HEK293T (cell line): ENCODE data around the gene TMCC3.

Experiments used
- CTCF ChIA-PET: fragments of 350-600 bp; formaldehyde crosslinking; extraction: SDS; loops from one replicate; lab custom pipeline; 2021; ENCODE audit warnings: antibody characterized with exemption, inconsistent platforms; lab: Yijun Ruan, JAX
- POLR2A ChIA-PET: fragments of 350-600 bp; formaldehyde crosslinking; extraction: SDS; loops from one replicate; lab custom pipeline; 2020; ENCODE audit warnings: antibody characterized with exemption, inconsistent platforms; lab: Yijun Ruan, JAX
- DNase-seq: peaks from one replicate; pipeline ENCODE4 v3.0.0; 2012; ENCODE audit warnings: mixed read lengths; ENCODE audit errors: extremely low spot score
- ARNT ChIP-seq: fragments of 450-650 bp; IDR thresholded peaks from 2 replicates; pipeline ENCODE4 v1.6.1; 2017; ENCODE audit warnings: mild to moderate bottlenecking
- BHLHE40 ChIP-seq: fragments of 450-650 bp; IDR thresholded peaks from 2 replicates; pipeline ENCODE4 v1.6.1; 2016; ENCODE audit warnings: mild to moderate bottlenecking, moderate library complexity, borderline replicate concordance
- CTBP1 ChIP-seq: fragments of 450-650 bp; IDR thresholded peaks from 2 replicates; pipeline ENCODE4 v1.6.1; 2016; ENCODE audit warnings: borderline replicate concordance
- ELF4 ChIP-seq: fragments of 450-650 bp; IDR thresholded peaks from 2 replicates; pipeline ENCODE4 v1.6.1; 2017; ENCODE audit warnings: antibody characterized with exemption
- FOXA1 ChIP-seq: fragments of 450-650 bp; IDR thresholded peaks from 2 replicates; pipeline ENCODE4 v1.6.1; 2016; ENCODE audit warnings: mild to moderate bottlenecking
- FOXK2 ChIP-seq: fragments of 450-650 bp; IDR thresholded peaks from 2 replicates; pipeline ENCODE4 v1.6.1; 2016; ENCODE audit warnings: mild to moderate bottlenecking
- FOXM1 ChIP-seq: fragments of 450-650 bp; IDR thresholded peaks from 2 replicates; pipeline ENCODE4 v1.6.1; 2017; ENCODE audit warnings: mild to moderate bottlenecking, borderline replicate concordance
- HDGF ChIP-seq: fragments of 450-650 bp; IDR thresholded peaks from 2 replicates; pipeline ENCODE4 v1.6.1; 2017; ENCODE audit warnings: antibody characterized with exemption, borderline replicate concordance
- L3MBTL2 ChIP-seq: fragments of 450-650 bp; conservative IDR thresholded peaks from 2 replicates; pipeline ENCODE4 v1.6.1; 2016; ENCODE audit warnings: mild to moderate bottlenecking
- LEF1 ChIP-seq: fragments of 450-650 bp; IDR thresholded peaks from 2 replicates; pipeline ENCODE4 v1.6.1; 2017; ENCODE audit warnings: mild to moderate bottlenecking, borderline replicate concordance
- NFRKB ChIP-seq: fragments of 450-650 bp; IDR thresholded peaks from 2 replicates; pipeline ENCODE4 v1.6.1; 2016; ENCODE audit warnings: mild to moderate bottlenecking, moderate library complexity
- SP1 ChIP-seq: fragments of 450-650 bp; IDR thresholded peaks from 2 replicates; pipeline ENCODE4 v1.6.1; 2017
- SUZ12 ChIP-seq: fragments of 450-650 bp; IDR thresholded peaks from 2 replicates; pipeline ENCODE4 v1.6.1; 2016; ENCODE audit warnings: mild to moderate bottlenecking
- TARDBP ChIP-seq: fragments of 450-650 bp; IDR thresholded peaks from 2 replicates; pipeline ENCODE4 v1.6.1; 2016
- ZNF384 ChIP-seq: fragments of 450-650 bp; IDR thresholded peaks from 2 replicates; pipeline ENCODE4 v1.6.1; 2016
- TF ChIP-seq, protein P1 (sequence below): fragments of 450-650 bp; IDR thresholded peaks from 2 replicates; pipeline ENCODE4 v1.6.1; 2016

The TMCC3 gene

DNA sequence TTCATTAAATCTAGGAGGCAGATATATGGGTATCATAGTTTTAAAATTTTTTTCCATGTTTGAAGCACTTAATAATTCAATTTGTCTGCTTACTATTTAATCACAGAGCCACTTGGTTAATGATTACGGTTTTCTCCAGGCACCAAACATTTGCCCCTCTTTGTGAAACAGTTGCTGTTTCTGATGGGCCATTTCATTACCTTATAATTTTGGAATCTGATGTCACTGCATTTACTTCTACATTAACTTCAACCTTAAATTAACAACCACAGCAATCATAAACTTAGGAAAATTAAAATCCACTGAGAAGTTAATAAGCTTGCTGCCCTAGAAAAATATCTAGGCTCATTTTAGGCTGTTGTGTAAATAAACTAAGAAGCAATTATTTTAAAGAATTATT, 17.0 kb downstream of the TMCC3 start:
- DNase-seq = no peak
- CTCF ChIA-PET = interaction anchor here (0.6 kb wide), 1 partner anchor 87 kb away, joined by 4 read pairs; no protein-coding TSS in a partner anchor
- POLR2A ChIA-PET = no interaction called here
- TF ChIP-seq SP1 (no peak), LEF1 (no peak), CTBP1 (no peak), HDGF (no peak), ELF4 (no peak), ZNF384 (no peak), SUZ12 (no peak), FOXK2 (no peak), NFRKB (no peak), FOXM1 (no peak), TARDBP (no peak), BHLHE40 (no peak), ARNT (no peak), L3MBTL2 (no peak), FOXA1 (no peak)
- TF ChIP-seq, protein P1, sequence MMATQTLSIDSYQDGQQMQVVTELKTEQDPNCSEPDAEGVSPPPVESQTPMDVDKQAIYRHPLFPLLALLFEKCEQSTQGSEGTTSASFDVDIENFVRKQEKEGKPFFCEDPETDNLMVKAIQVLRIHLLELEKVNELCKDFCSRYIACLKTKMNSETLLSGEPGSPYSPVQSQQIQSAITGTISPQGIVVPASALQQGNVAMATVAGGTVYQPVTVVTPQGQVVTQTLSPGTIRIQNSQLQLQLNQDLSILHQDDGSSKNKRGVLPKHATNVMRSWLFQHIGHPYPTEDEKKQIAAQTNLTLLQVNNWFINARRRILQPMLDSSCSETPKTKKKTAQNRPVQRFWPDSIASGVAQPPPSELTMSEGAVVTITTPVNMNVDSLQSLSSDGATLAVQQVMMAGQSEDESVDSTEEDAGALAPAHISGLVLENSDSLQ = no peak

DNA sequence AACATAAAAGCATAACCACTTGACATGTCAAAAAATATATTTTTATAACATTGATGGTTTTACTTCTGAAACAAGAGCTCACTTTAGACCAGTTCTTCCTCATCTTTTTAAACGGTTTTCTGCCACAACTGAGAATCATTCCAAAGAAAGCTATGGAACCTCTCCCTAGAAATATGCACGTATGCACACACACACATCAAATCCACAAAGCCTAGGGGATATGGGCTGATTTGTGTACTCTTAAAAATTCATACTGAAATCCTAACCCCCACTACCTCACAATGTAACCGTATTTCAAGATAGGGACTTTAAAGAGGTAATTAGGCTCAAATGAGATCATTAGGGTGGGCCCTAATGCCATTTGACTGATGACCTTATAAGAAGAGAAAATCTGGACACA, 19.3 kb downstream of the TMCC3 start:
- ChIA-PET CTCF (interaction anchor here (0.6 kb wide), 1 partner anchor 143 kb away, joined by 3 read pairs; no protein-coding TSS in a partner anchor), POLR2A (no interaction called here)
- DNase-seq = no peak
- TF ChIP-seq ZNF384 (no peak), L3MBTL2 (no peak), FOXM1 (no peak), SUZ12 (no peak), ARNT (no peak), BHLHE40 (no peak), SP1 (no peak), NFRKB (no peak), TARDBP (no peak), ELF4 (no peak)
- TF ChIP-seq, protein P1 = no peak

DNA sequence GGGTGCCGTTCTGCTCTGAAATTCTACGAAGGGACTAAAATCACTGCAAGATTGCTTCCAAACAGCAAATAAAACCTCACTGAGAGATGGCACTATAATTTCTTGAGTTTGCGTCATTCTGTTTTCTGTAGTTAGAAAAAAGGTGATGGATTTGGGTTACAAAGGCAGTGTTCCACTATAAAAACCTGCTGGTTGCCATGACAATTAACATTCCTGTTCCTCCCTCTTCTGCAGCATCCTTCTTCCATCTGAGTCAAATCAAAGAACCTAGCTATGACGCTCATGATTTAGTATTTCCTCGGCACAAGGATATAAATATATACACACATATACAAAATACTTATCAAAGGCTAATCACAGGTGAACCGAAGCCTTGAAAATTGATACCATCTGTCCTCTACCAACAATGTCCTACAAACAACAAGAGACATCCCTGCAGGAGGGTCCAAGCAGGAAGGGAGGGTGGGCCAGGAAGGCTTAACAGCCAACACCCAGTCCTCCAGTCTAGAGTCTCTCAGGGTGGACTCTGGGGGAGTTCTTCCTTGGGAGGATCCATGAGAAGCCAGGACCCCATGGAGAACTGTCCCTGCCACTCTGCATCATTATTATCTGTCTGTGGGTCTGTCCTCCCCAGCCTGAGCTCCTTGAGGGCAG, 21.4 kb downstream of the TMCC3 start:
- CTCF ChIA-PET = no interaction called here
- DNase-seq = no peak
- no peak for TF ChIP-seq ZNF384
- TF ChIP-seq FOXK2 = no peak
- no peak for TF ChIP-seq HDGF
- no peak for TF ChIP-seq ELF4
- TF ChIP-seq L3MBTL2 = no peak
- no peak for TF ChIP-seq LEF1
- TF ChIP-seq ARNT = no peak
- no peak for TF ChIP-seq FOXM1
- TF ChIP-seq CTBP1 = no peak
- TF ChIP-seq SP1 = no peak
- TF ChIP-seq SUZ12 = no peak
- POLR2A ChIA-PET = no interaction called here

DNA sequence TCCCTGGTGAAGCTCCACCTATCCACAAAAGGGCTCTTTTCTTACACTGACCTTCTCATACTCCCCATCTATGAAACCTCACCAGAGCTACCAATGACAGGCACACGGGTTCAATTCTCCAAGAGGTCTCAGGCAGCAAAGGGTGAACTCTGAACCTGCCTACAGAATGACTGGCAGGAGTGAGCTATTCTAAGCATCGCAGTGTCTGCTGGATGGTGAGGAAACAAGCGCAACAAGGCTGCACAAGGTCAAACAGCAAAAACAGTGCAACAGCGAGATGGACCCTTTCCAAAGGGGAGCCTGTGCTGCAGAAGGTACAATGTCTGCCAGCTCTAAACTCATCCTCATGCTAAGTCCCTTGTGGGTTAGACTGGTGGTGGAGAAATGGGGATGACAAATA, 22.0 kb downstream of the TMCC3 start:
- DNase-seq = no peak
- TF ChIP-seq LEF1 = no peak
- TF ChIP-seq ZNF384 = no peak
- no peak for TF ChIP-seq BHLHE40
- TF ChIP-seq L3MBTL2 = no peak
- no peak for TF ChIP-seq TARDBP
- TF ChIP-seq FOXK2 = no peak
- no peak for TF ChIP-seq ELF4
- TF ChIP-seq SP1 = no peak
- no peak for TF ChIP-seq ARNT
- TF ChIP-seq FOXA1 = no peak
- TF ChIP-seq SUZ12 = no peak
- no peak for TF ChIP-seq FOXM1
- TF ChIP-seq CTBP1 = no peak
- TF ChIP-seq, protein P1 = no peak
- no peak for TF ChIP-seq HDGF
- TF ChIP-seq NFRKB = no peak
- CTCF ChIA-PET = no interaction called here
- POLR2A ChIA-PET = no interaction called here

DNA sequence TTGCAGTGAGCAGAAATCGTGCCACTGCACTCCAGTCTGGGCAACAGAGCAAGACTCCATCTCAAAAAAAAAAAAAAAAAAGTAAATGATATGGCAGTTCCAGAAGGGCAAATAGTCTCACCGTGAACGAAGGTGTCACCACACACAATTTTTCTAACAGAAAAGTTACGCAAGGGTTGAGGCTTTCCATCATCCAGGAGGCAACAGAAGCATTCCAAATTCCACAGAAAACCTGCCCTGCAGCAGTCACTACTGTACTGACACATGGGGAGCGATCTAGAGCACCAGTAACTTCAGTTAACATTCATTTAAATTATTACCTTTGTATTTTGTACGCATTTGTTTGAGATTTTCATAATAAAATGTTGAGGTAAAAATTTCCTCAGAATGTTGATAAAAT, 24.8 kb downstream of the TMCC3 start:
- no peak for DNase-seq
- no peak for TF ChIP-seq ARNT
- TF ChIP-seq SUZ12 = no peak
- TF ChIP-seq FOXK2 = no peak
- no peak for TF ChIP-seq FOXM1
- no peak for TF ChIP-seq FOXA1
- no peak for TF ChIP-seq HDGF
- no peak for TF ChIP-seq ZNF384
- POLR2A ChIA-PET = no interaction called here
- CTCF ChIA-PET = no interaction called here
